HAP-1 (cell line): ENCODE data around the gene ADAMTS17.

Experiments
- DNase-seq, 2 experiments: peaks; one replicate each; pipeline ENCODE4 v3.0.0-alpha.2; 2016 to 2020; ENCODE audit warnings: low spot score in 2 of 2
- H3K27me3 ChIP-seq: fragments of 250-450 bp; sonication (Bioruptor Pico); 2 replicates; pipeline ENCODE4 v1.5.1; 2020; ENCODE audit warnings: low read depth, mild to moderate bottlenecking, moderate library complexity
- H3K36me3 ChIP-seq: fragments of 250-450 bp; sonication (Bioruptor Pico); replicated peaks from 2 replicates; pipeline ENCODE4 v1.5.1; 2020; ENCODE audit warnings: mild to moderate bottlenecking
- H3K4me1 ChIP-seq: fragments of 250-450 bp; sonication (Bioruptor Pico); 2 replicates; pipeline ENCODE4 v1.5.1; 2020; ENCODE audit warnings: mild to moderate bottlenecking
- H3K4me3 ChIP-seq: fragments of 250-450 bp; sonication (Bioruptor Pico); 2 replicates; pipeline ENCODE4 v1.5.1; 2020; ENCODE audit warnings: mild to moderate bottlenecking, moderate library complexity
- H3K9me3 ChIP-seq: fragments of 250-450 bp; sonication (Bioruptor Pico); 2 replicates; pipeline ENCODE4 v1.5.1; 2020; ENCODE audit warnings: mild to moderate bottlenecking, moderate library complexity
- in situ Hi-C: fragments of 300-500 bp; cut with MboI; formaldehyde crosslinking; loops from 3 replicates; pipeline ENCODE4 v1.14.3; 2020; ENCODE audit warnings: low sequenced_read_pairs, inconsistent platforms, mixed read lengths

ADAMTS17 gene

DNA sequence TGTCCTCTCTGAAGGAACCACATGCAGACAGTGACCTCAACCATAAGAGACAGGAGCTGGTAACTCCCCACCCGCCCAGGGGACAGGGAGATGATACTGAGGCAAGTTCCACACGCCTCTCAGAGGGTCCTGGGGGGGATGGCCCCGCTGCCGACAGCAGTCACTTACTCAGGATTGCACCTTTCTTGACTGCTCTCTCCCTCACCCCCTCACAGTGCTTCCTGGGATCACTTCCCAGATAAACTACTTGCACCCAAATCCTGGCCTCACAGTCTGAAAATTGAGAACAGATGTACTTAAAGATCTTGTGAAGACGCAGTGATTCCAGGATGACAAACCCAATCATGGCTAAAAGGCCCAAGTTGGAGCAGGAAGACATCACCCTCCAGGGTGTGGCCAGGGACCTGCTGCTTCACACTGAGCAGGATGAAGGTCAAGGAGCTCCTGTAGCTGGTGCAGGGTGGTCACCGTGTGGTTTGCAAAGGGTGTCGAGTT, 207.6 kb downstream of the ADAMTS17 start:
- no peaks in the 10 kb centered on the region for H3K9me3 ChIP-seq
- no peak overlapping the region for H3K4me3 ChIP-seq
- H3K4me1 ChIP-seq: no peaks in the 10 kb centered on the region
- in situ Hi-C loops: no loop called here
- DNase-seq: no peak
- H3K36me3 ChIP-seq: no peaks in the 10 kb centered on the region
- H3K27me3 ChIP-seq: no peaks in the 10 kb centered on the region

DNA sequence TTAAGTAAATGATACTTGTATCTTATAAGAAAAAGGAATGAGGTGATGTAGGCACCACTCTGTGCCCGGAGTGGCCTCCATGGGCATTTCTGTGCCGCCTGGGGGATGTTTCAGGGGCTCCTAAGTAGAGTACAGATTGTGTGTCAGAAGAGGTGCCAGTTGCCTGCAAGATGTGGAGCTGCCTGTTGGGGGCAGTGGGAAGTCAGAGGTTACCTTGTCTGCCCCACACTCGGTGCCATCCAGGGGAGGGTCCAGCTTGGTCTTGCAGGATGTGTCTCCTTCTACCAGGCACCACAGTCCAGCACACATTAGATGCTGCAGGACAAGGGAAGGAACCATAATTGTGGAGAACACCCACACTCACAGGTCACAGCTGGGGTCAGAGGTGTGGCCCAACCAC, 208.8 kb downstream of the ADAMTS17 start:
- H3K36me3 ChIP-seq: no peaks in the 10 kb centered on the region
- H3K4me1 ChIP-seq: no peaks in the 10 kb centered on the region
- in situ Hi-C loops: no loop called here
- H3K9me3 ChIP-seq: no peaks in the 10 kb centered on the region
- DNase-seq: no peak
- H3K4me3 ChIP-seq: no peak overlapping the region
- H3K27me3 ChIP-seq: no peaks in the 10 kb centered on the region

- no peaks in the 10 kb centered on the region for H3K36me3 ChIP-seq
- DNase-seq: no peak
- in situ Hi-C loops: no loop called here
- no peaks in the 10 kb centered on the region for H3K27me3 ChIP-seq
- no peaks in the 10 kb centered on the region for H3K4me1 ChIP-seq
- no peaks in the 10 kb centered on the region for H3K9me3 ChIP-seq
- H3K4me3 ChIP-seq: no peak overlapping the region
Observed at GRCh38 chr15:100132309-100132708, 209.5 kb downstream of the ADAMTS17 start.

GRCh38 chr15:100131321-100132224, 210.2 kb downstream of the ADAMTS17 start:
- Histone ChIP-seq H3K36me3 (no peaks in the 10 kb centered on the region), H3K4me3 (no peak overlapping the region), H3K9me3 (no peaks in the 10 kb centered on the region), H3K4me1 (no peaks in the 10 kb centered on the region), H3K27me3 (no peaks in the 10 kb centered on the region)
- DNase-seq: no peak
- in situ Hi-C loops: no loop called here

GRCh38 chr15:100129677-100130076, 212.1 kb downstream of the ADAMTS17 start:
- H3K36me3 ChIP-seq: no peaks in the 10 kb centered on the region
- H3K27me3 ChIP-seq: no peaks in the 10 kb centered on the region
- in situ Hi-C loops: no loop called here
- H3K9me3 ChIP-seq: no peaks in the 10 kb centered on the region
- no peak for DNase-seq
- no peaks in the 10 kb centered on the region for H3K4me1 ChIP-seq
- no peak overlapping the region for H3K4me3 ChIP-seq

DNA sequence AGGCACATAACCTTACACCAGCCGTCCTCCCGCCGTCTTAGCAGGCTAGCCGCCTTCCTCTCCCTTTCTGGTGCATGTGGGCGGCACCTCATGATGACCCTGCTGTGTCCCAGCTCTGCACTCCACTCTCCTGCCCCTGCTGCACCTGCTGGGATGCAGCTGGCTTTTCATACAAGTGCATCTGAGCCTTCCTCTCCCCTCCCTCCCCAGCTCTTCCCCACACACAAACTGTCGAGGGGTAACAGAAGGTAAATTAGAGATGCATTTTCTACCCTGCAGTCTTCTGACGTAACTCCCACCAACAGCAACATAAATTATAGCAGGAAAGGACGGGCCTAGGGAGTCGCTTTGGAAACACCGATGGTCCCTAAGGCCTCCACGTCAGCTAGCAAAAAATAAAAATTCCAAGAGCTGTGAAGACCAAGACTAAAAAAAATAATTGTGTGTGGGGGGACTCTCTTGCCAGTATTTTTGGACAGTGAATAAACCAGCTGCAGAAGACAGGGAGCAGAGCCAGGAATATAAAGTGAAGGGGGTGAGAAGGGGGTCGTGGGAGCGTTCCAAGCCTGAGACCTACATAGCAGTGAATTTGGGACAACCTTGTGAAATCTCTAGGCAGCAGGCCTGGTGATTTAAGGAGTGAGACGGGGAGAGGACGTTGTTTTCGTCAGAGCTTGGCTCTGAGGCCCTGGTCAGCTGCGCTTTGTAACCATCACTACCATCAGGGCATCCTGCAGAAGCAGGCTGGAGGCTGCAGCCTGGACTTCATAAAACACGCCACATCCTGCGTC, 216.2 kb downstream of the ADAMTS17 start:
- in situ Hi-C loops: no loop called here
- DNase-seq: no peak
- no peaks in the 10 kb centered on the region for H3K27me3 ChIP-seq
- H3K9me3 ChIP-seq: no peaks in the 10 kb centered on the region
- H3K4me3 ChIP-seq: no peak overlapping the region
- H3K4me1 ChIP-seq: no peaks in the 10 kb centered on the region
- no peaks in the 10 kb centered on the region for H3K36me3 ChIP-seq

DNA sequence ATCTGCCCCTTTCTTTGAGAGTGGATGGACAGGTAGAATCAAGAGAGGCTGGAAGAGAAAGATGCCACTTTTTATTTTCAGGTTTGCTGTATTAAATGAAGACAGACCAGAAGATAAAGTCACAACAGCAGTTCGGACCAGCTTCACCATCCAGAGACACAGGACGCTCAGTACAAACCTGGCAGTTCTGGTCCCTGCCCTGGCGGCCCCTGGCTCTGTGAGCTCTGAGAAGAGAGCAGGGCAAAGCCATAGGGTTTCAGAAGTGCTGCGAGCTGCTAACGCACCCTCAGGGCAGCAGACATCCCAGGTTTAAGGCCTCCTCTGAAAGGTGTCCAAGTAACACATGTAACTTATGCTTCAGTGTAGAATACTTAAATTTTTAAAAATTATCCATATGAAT, 216.8 kb downstream of the ADAMTS17 start:
- Histone ChIP-seq H3K9me3 (no peaks in the 10 kb centered on the region), H3K4me1 (no peaks in the 10 kb centered on the region), H3K36me3 (no peaks in the 10 kb centered on the region), H3K27me3 (no peaks in the 10 kb centered on the region), H3K4me3 (no peak overlapping the region)
- no peak for DNase-seq
- in situ Hi-C loops: no loop called here

DNA sequence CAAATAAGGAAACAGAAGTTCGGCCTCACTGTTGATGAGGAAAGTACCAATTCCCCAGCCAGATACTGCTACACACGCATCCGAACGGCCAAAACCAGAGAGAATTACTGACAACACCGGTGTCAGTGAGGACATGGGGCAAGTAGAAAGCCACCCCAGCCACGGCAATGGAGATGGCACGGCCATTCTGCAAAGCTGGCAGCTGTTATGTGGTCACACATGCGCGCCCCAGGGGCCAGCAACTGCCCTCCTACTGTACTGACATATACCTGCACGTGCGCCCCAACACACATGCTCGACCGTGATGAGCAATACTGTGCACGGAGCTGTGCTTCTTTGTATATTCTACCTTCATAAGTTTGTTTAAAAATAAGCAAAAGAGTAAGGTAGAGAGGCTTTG, 217.4 kb downstream of the ADAMTS17 start:
- DNase-seq: no peak
- no peak overlapping the region for H3K4me3 ChIP-seq
- no peaks in the 10 kb centered on the region for H3K36me3 ChIP-seq
- H3K27me3 ChIP-seq: no peaks in the 10 kb centered on the region
- H3K9me3 ChIP-seq: no peaks in the 10 kb centered on the region
- in situ Hi-C loops: no loop called here
- H3K4me1 ChIP-seq: no peaks in the 10 kb centered on the region

DNA sequence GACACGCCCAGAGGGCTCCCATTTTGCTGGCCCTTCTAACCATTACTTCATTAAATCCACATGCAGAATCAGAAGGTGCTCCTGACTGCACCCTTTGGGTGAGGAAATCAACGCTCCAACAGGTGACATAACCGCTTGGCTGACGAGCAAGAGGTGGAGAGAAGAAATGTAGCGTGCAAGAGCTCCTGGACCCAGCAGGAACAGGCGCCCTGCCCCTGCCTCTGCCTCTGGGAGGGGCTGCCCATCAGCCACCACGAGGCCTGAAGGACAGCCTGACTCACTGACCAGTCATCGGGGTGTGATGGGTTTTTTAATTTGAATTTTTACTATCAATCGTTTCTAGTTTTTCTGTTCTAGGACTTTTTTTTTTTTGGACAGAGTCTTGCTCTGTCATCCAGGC, 218.2 kb downstream of the ADAMTS17 start:
- in situ Hi-C loops: no loop called here
- Histone ChIP-seq H3K4me1 (no peaks in the 10 kb centered on the region), H3K36me3 (no peaks in the 10 kb centered on the region), H3K27me3 (no peaks in the 10 kb centered on the region), H3K4me3 (no peak overlapping the region), H3K9me3 (no peaks in the 10 kb centered on the region)
- DNase-seq: no peak

GRCh38 chr15:100121285-100121684, 220.5 kb downstream of the ADAMTS17 start:
- H3K9me3 ChIP-seq: no peaks in the 10 kb centered on the region
- no peak overlapping the region for H3K4me3 ChIP-seq
- DNase-seq: no peak
- in situ Hi-C loops: no loop called here
- no peaks in the 10 kb centered on the region for H3K27me3 ChIP-seq
- H3K4me1 ChIP-seq: no peaks in the 10 kb centered on the region
- H3K36me3 ChIP-seq: no peaks in the 10 kb centered on the region

- DNase-seq: no peak
- no peaks in the 10 kb centered on the region for H3K9me3 ChIP-seq
- in situ Hi-C loops: no loop called here
- no peaks in the 10 kb centered on the region for H3K27me3 ChIP-seq
- H3K4me3 ChIP-seq: no peak overlapping the region
- no peaks in the 10 kb centered on the region for H3K4me1 ChIP-seq
- H3K36me3 ChIP-seq: no peaks in the 10 kb centered on the region
Observed at GRCh38 chr15:100120111-100120510, 221.7 kb downstream of the ADAMTS17 start.

- DNase-seq: no peak
- Histone ChIP-seq H3K27me3 (no peaks in the 10 kb centered on the region), H3K4me1 (peaks cover 5% of the 10 kb centered on the region), H3K4me3 (no peak overlapping the region), H3K9me3 (no peaks in the 10 kb centered on the region), H3K36me3 (no peaks in the 10 kb centered on the region)
- in situ Hi-C loops: no loop called here
Observed at GRCh38 chr15:100118546-100118945, 223.2 kb downstream of the ADAMTS17 start.

DNA sequence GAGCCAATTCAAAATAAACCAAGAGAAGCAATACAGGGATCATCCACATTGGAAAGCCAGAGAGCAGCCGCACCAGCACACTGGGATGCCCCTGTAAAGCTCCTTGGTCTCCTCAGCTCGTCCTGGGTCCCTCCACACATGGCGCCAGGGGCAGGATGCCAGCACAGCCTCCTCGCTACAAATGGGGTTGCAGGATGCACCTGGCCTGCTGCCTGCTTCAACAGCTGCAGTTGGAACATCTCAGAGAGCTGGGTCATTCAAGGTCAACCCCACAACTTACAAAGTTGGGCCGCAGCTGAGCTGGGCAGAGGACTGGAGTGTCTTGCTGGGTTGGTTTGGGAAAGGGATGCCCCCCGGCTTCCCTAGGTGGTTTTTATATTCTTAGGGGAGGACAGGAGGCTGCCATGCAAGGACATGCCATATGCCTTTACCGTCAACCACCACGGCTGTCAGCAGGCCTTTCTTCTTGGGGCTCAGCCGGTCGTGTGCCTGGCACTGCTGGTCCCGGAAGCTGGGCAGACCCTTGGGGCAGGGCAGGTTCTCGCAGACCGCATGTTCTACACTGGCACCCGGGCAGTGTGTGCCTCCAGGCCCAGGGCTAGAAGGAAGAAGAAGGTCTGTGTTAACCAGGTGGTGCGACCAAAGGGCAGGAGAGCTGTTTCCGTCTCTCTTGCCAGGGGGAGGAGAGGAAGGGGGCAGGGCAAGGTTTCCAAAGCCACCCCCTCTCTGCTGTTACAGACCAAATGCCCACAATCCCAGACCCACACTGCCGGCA, 225.2 kb downstream of the ADAMTS17 start:
- in situ Hi-C loops: no loop called here
- peaks cover 5% of the 10 kb centered on the region for H3K4me1 ChIP-seq
- no peak for DNase-seq
- no peak overlapping the region for H3K4me3 ChIP-seq
- no peaks in the 10 kb centered on the region for H3K27me3 ChIP-seq
- no peaks in the 10 kb centered on the region for H3K36me3 ChIP-seq
- H3K9me3 ChIP-seq: no peaks in the 10 kb centered on the region
